AG09319 (cell line): ENCODE results near the gene TNNT3.

Source experiments
- DNase-seq: peaks from one replicate; pipeline ENCODE4 v3.0.0-alpha.2; 2010; ENCODE audit warnings: low read depth; ENCODE audit errors: extremely low read depth
- CTCF ChIP-seq: IDR thresholded peaks from 2 replicates; pipeline ENCODE4 v1.5.1; 2011; ENCODE audit warnings: low read depth, mild to moderate bottlenecking, inconsistent platforms, low read length, moderate library complexity

The TNNT3 gene

GRCh38 chr11:1933416-1934334 lies 14.2 kb downstream of the TNNT3 start:
- no peak for DNase-seq
- no peak for TF ChIP-seq CTCF

DNA sequence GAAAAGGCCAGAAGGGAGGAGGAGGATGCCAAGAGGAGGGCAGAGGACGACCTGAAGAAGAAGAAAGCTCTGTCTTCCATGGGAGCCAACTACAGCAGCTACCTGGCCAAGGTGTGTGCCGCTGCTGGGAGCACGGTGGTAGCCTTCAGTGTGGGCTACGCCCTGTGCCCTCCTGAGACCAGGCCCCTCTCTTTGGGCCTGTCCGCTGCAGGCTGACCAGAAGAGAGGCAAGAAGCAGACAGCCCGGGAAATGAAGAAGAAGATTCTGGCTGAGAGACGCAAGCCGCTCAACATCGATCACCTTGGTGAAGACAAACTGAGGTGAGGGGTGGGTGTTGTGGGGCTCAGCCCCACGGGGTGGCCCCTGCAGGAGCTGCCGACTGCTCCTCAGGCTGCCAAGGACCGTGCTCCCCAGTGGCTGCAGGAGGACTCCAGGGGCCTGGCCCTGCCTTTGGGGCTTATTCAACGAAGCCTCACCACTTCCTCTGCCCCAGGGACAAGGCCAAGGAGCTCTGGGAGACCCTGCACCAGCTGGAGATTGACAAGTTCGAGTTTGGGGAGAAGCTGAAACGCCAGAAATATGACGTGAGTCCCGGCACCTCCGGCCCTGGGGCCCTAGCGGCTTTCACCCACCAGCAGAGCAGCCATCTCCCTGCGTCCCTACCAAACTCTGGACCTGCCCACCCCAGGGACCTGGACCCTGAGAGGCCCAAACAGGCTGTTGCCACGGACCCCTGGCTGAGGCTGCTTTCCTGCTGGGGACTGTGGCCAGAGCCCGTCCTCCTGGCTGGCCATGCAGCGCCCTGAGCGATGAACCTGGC lies 15.0 kb downstream of the TNNT3 start:
- no peak for DNase-seq
- TF ChIP-seq CTCF: no peak

DNA sequence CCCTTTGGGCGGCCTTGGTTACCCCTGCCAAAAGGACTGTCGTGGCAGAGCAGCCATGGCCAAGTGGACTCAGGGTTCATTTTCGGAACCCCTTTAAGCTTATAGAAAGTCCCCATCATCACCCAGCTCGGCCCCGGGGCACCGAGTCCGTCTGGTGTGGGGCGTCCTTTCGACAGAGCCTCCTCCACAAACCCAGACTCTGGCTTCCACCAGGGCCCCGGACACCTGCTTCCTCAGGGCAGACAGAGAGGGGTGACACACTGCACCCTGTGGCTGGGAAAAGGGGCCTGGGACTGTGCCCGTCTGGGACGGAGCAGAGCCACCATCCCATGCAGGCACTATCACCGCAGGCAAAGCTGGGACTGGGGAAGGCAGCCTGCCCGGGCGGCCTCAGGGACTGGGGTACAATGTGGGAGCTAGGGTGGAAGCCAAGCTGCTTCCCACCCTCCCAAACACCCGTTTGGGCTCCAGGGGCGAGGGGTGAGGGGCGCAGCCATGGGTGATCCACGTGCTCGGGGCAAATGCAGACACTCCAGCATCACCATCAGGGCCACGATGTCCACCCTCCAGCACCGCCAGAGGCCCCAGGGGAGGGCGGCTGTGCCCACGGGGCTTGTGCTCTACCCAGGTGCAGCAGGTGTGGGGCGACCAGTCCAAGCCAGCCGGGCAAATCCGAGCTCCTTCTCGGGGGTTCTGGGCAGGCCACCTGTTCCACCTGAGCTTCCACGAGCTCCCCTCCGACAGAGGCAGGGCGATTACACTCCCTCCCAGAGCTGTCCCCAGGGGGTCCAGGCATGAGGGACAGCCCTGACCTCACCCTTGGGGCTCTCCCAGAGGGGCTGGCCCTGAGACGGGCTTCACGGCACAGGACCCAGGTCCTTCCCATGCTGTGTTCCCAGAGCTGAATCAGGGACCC lies 15.9 kb downstream of the TNNT3 start:
- no peak for DNase-seq
- TF ChIP-seq CTCF: no peak

DNA sequence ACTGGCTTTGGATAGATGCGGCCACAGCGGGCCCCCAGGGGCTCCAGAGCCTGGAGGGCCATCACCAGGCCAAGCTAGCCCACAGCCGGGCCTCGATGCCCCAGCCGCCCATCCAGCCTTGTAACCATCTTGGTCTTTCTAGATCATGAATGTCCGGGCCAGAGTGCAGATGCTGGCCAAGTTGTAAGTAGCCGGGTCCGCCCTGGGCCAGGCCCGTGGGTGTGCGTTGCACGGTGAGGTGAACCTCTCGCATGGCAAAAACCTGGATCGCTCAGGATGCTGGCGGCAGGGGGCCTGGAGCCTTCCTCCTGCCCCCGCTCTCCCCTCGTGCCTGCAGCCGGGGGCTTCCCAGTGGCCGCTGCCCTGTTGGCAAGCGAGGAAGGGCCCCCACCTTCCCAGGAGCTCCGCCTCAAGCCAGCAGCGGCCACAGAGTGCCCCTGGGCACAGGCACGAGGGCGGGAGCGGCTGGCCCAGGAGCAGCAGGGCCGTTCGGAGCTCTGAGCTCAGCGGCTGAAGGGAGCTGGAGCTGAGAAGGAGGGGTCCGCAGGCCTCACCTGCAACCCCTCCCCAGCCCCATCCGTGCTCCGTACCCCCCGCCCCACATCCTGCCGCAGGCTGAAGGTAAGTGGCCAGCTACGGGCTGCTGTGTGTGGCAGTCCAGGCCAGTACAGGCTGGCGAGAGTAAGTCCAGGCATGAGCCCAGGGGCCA lies 16.7 kb downstream of the TNNT3 start:
- no peak for TF ChIP-seq CTCF

GRCh38 chr11:1936781-1937615 lies 17.5 kb downstream of the TNNT3 start:
- TF ChIP-seq CTCF: no peak
- no peak for DNase-seq

More for the DNA sequence above, 16.7 kb downstream of the TNNT3 start:
- no peak for DNase-seq
